GM12891 (cell line): ENCODE data around the gene DOCK2.

Experiments
- PAX5 ChIP-seq: IDR thresholded peaks from 2 replicates; pipeline ENCODE4 v1.6.1; 2011; ENCODE audit warnings: low read length, moderate library complexity, mild to moderate bottlenecking; ENCODE audit not compliant: insufficient read depth, severe bottlenecking
- POLR2A ChIP-seq: IDR thresholded peaks from 2 replicates; pipeline ENCODE4 v1.6.1; 2011; ENCODE audit warnings: low read depth, low read length, control low read depth
- POLR2AphosphoS5 ChIP-seq: IDR thresholded peaks from 2 replicates; pipeline ENCODE4 v1.6.1; 2011; ENCODE audit warnings: low read depth, low read length, control low read depth
- TAF1 ChIP-seq: IDR thresholded peaks from 2 replicates; pipeline ENCODE4 v1.6.1; 2011; ENCODE audit warnings: low read depth, low read length, control low read depth

DNA sequence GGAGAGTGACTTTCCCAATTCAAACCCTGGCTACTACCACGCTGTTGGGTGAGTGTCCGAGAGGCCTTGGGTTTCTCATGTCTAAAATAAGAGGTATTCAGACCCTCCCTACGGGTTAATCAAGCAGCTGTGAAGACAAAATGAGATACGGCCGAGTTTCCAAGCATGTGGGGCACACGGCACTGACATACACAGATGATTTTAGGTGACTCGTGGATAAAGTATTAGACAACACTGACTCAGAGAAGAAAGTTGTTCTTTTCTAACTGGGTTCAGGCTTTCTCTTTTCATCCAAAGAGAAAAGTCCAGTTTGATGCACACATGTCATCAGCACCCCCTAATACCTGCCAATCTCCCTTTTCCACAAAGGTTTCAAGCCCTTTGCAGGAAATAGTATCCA lies 484.2 kb downstream of the DOCK2 start:
- TF ChIP-seq TAF1 (no peak), POLR2A (no peak), PAX5 (no peak), POLR2AphosphoS5 (no peak)
